Osteocyte (in vitro differentiated cells): ENCODE measurements around the gene CEP192. TPM values are rescaled to one million over a fixed set of nuclear protein-coding genes. Genes with fewer than 3 reads are reported as not detected.

ENCODE experiments used
- DNase-seq: peaks from one replicate; pipeline ENCODE4 v3.0.0; 2021; ENCODE audit warnings: mixed read lengths; ENCODE audit not compliant: unreplicated experiment; ENCODE audit errors: extremely low spot score
- H3K27ac Mint-ChIP-seq: one replicate; pipeline ENCODE4 v1.8.0; 2021; ENCODE audit warnings: mild to moderate bottlenecking, mixed read lengths; ENCODE audit not compliant: unreplicated experiment
- H3K27me3 Mint-ChIP-seq: one replicate; pipeline ENCODE4 v1.8.0; 2021; ENCODE audit warnings: mixed read lengths; ENCODE audit not compliant: unreplicated experiment
- H3K36me3 Mint-ChIP-seq: one replicate; pipeline ENCODE4 v1.8.0; 2021; ENCODE audit warnings: mixed read lengths; ENCODE audit not compliant: unreplicated experiment
- H3K4me1 Mint-ChIP-seq: one replicate; pipeline ENCODE4 v1.8.0; 2021; ENCODE audit warnings: mixed read lengths; ENCODE audit not compliant: unreplicated experiment
- H3K4me3 Mint-ChIP-seq: one replicate; pipeline ENCODE4 v1.8.0; 2021; ENCODE audit warnings: mild to moderate bottlenecking, moderate library complexity, mixed read lengths; ENCODE audit not compliant: unreplicated experiment
- H3K9me3 Mint-ChIP-seq: one replicate; pipeline ENCODE4 v1.8.0; 2021; ENCODE audit warnings: mixed read lengths; ENCODE audit not compliant: unreplicated experiment
- total RNA-seq: library from RNA; stranded (reverse); gene quantifications from 2 replicates; pipeline ENCODE4 v1.2.1, GENCODE V29; 2021
- TF ChIP-seq, protein P1 (sequence below): fragments of 200-600 bp; sonication (generic); IDR thresholded peaks from 2 replicates; pipeline ENCODE4 v1.5.0; 2021; ENCODE audit warnings: antibody characterized with exemption, mild to moderate bottlenecking, moderate library complexity

CEP192 gene
- total RNA-seq, 1 donor from 2014 or later = 20.4 TPM

DNA sequence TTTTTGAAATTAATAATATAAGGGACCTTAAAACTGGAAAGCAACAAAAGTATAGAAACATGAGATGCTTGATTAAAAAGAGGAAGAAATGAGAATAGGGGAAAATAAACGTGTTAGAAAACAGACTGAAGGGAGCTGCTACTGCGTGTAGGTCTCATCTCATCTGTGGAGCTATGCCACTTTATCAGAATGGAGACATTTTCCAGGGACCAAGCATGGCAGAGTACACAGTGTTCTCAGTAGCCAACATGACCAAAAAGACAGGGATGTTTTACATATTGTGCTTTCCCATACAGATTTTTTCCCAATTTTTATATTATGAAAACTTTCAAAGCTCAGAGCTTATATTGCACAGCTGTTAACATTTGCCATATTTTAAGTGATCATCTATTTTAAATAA lies 23.1 kb downstream of the CEP192 start:
- H3K27ac Mint-ChIP-seq = no peak overlapping the region
- no peak for DNase-seq
- H3K4me3 Mint-ChIP-seq = no peak overlapping the region
- peaks cover 44% of the 10 kb centered on the region for H3K36me3 Mint-ChIP-seq
- no peaks in the 10 kb centered on the region for H3K27me3 Mint-ChIP-seq
- no peaks in the 10 kb centered on the region for H3K9me3 Mint-ChIP-seq
- TF ChIP-seq, protein P1, sequence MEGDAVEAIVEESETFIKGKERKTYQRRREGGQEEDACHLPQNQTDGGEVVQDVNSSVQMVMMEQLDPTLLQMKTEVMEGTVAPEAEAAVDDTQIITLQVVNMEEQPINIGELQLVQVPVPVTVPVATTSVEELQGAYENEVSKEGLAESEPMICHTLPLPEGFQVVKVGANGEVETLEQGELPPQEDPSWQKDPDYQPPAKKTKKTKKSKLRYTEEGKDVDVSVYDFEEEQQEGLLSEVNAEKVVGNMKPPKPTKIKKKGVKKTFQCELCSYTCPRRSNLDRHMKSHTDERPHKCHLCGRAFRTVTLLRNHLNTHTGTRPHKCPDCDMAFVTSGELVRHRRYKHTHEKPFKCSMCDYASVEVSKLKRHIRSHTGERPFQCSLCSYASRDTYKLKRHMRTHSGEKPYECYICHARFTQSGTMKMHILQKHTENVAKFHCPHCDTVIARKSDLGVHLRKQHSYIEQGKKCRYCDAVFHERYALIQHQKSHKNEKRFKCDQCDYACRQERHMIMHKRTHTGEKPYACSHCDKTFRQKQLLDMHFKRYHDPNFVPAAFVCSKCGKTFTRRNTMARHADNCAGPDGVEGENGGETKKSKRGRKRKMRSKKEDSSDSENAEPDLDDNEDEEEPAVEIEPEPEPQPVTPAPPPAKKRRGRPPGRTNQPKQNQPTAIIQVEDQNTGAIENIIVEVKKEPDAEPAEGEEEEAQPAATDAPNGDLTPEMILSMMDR = no peak
- no peaks in the 10 kb centered on the region for H3K4me1 Mint-ChIP-seq

DNA sequence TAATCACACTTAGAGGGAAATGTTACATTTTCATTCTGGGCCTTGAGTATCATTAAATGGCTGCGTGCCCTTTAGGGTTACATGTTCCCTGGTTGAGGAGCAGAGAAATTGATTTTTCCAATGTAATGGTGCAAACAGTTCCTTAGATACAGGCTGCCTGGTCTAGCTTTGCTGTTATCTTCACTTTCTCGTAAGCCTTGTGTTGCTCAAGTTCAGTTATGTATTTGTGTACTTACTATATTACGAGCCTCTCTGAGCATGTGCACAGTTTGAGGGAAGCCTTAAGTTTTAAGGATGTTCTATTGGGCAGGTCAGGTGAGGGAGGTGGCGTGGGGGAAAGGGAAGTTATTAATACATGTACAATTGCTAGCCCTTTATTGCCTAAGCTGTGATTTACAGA lies 23.7 kb downstream of the CEP192 start:
- Mint-ChIP-seq H3K27me3 (no peaks in the 10 kb centered on the region), H3K9me3 (no peaks in the 10 kb centered on the region), H3K4me3 (no peak overlapping the region), H3K27ac (no peak overlapping the region), H3K36me3 (peaks cover 42% of the 10 kb centered on the region), H3K4me1 (no peaks in the 10 kb centered on the region)
- TF ChIP-seq, protein P1 = no peak
- no peak for DNase-seq

DNA sequence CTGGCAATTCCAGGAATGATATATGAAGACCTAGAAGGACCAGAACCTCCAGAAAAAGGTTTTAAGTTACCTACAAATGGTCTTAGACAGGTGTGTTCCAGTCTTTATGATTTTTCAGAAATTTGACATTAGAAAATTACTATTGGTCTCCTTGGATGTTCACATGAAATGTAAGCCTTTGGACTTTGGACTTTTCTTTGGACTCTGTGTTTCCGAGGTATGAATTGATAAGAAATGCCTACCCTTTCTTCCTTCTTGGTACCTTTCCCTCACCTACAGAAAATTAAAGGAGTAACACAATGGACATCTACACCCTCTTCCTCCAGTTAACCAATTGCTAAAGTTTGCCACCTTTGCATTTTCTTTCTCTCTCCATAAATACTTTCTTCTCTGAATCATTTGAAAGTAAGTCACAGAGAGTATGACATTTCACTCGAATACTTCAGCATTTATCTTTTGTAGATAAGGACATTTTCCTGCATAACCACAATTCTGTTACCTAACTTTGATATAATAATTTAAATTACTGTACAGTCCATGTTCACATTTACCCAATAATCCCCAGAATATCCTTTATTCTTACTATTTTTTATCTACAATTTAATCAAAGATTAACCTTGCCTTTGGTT lies 26.2 kb downstream of the CEP192 start:
- H3K36me3 Mint-ChIP-seq = peaks cover 58% of the 10 kb centered on the region
- H3K9me3 Mint-ChIP-seq = no peaks in the 10 kb centered on the region
- TF ChIP-seq, protein P1 = no peak
- H3K27me3 Mint-ChIP-seq = no peaks in the 10 kb centered on the region
- no peak for DNase-seq
- H3K4me1 Mint-ChIP-seq = no peaks in the 10 kb centered on the region
- no peak overlapping the region for H3K27ac Mint-ChIP-seq
- no peak overlapping the region for H3K4me3 Mint-ChIP-seq

DNA sequence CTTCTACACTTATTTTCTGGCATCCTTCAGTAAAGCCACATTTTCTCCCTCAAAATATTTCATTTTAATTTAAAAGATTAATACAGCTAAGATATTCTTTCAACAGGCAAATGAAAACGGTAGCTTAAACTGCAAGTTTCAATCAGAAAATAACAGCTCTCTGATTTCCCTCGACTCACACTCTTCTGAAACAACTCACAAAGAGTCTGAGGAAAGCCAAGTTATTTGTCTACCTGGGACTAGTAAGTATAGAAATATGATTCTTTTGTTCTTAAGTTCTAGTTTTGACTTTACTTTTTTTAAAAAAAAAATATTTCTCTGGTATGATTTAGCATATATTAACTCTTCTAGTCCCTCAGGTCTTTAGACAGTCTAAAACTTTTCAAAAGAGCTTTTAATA lies 27.2 kb downstream of the CEP192 start:
- no peak for DNase-seq
- Mint-ChIP-seq H3K36me3 (peaks cover 64% of the 10 kb centered on the region), H3K27me3 (no peaks in the 10 kb centered on the region), H3K4me3 (no peak overlapping the region), H3K9me3 (peaks cover 9% of the 10 kb centered on the region), H3K27ac (no peak overlapping the region), H3K4me1 (no peaks in the 10 kb centered on the region)
- TF ChIP-seq, protein P1 = no peak

DNA sequence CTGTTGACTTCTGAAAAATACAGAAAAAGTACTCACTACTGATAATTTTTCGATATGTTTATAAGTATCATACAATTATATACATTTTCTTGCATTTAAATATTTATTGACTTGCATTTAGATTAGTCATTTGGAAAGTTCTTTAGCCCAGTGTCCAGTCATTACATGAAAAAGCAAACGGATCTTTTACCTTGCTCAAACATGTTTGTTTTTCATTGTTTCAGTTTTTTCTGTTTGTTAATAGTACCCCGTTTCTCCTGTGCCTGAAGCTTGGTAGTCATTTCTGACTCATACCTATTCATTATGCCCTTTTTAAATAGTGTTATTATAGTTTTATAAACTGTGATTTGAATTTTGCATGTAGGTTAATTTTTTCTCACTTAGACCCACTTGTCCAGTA lies 28.1 kb downstream of the CEP192 start:
- no peaks in the 10 kb centered on the region for H3K27me3 Mint-ChIP-seq
- peaks cover 73% of the 10 kb centered on the region for H3K36me3 Mint-ChIP-seq
- no peaks in the 10 kb centered on the region for H3K4me1 Mint-ChIP-seq
- H3K9me3 Mint-ChIP-seq = peaks cover 13% of the 10 kb centered on the region
- TF ChIP-seq, protein P1 = no peak
- DNase-seq = no peak
- H3K4me3 Mint-ChIP-seq = no peak overlapping the region
- no peak overlapping the region for H3K27ac Mint-ChIP-seq
